Activated B cell treated with CpG ODN at 0.5 μM for 24 hours (primary cell): ENCODE measurements around the gene SRRT. TPM values are rescaled to one million over a fixed set of nuclear protein-coding genes. Genes with fewer than 3 reads are reported as not detected.

Experiments
- ATAC-seq: fragments of 200-7000 bp; cut with Tn5 transposase; one replicate; pipeline ENCODE4 v1.10.0; 2021; ENCODE audit warnings: low read depth, mild to moderate bottlenecking, moderate library complexity
- CTCF ChIA-PET: fragments of 350-600 bp; sonication (Branson Sonifier 250); formaldehyde crosslinking; loops from one replicate; lab custom pipeline; 2021; ENCODE audit warnings: antibody characterized with exemption; lab: Charles Lee
- POLR2A ChIA-PET: fragments of 350-600 bp; sonication (Branson Sonifier 250); formaldehyde crosslinking; loops from one replicate; lab custom pipeline; 2021; ENCODE audit warnings: antibody characterized with exemption; lab: Charles Lee
- DNase-seq: peaks from one replicate; pipeline ENCODE4 v3.0.0; 2022
- H3K27ac Mint-ChIP-seq: one replicate; pipeline ENCODE4 v1.8.0; 2020; ENCODE audit warnings: mixed read lengths
- H3K27me3 Mint-ChIP-seq: one replicate; pipeline ENCODE4 v1.8.0; 2021; ENCODE audit warnings: mixed read lengths
- H3K36me3 Mint-ChIP-seq: one replicate; pipeline ENCODE4 v1.8.0; 2021; ENCODE audit warnings: low read depth, mixed read lengths
- H3K4me1 Mint-ChIP-seq: one replicate; pipeline ENCODE4 v1.8.0; 2021; ENCODE audit warnings: mixed read lengths
- H3K4me3 Mint-ChIP-seq: one replicate; pipeline ENCODE4 v1.8.0; 2020; ENCODE audit warnings: mild to moderate bottlenecking, mixed read lengths
- H3K9me3 Mint-ChIP-seq: one replicate; pipeline ENCODE4 v1.8.0; 2020; ENCODE audit warnings: mixed read lengths
- intact Hi-C: fragments of 100-400 bp; cut with micrococcal nuclease; formaldehyde crosslinking; loops from one replicate; pipeline ENCODE4 v1.15.1; 2024
- total RNA-seq: library from RNA; stranded (reverse); gene quantifications from 2 replicates; pipeline ENCODE4 v1.2.3, GENCODE V29; 2022
- TF ChIP-seq, protein P1 (sequence below): fragments of 200-600 bp; IDR thresholded peaks from one replicate; pipeline ENCODE4 v1.8.0; 2022; ENCODE audit warnings: antibody characterized with exemption, mild to moderate bottlenecking

The SRRT gene
- total RNA-seq, 1 donor from 2014 or later = 244 TPM

DNA sequence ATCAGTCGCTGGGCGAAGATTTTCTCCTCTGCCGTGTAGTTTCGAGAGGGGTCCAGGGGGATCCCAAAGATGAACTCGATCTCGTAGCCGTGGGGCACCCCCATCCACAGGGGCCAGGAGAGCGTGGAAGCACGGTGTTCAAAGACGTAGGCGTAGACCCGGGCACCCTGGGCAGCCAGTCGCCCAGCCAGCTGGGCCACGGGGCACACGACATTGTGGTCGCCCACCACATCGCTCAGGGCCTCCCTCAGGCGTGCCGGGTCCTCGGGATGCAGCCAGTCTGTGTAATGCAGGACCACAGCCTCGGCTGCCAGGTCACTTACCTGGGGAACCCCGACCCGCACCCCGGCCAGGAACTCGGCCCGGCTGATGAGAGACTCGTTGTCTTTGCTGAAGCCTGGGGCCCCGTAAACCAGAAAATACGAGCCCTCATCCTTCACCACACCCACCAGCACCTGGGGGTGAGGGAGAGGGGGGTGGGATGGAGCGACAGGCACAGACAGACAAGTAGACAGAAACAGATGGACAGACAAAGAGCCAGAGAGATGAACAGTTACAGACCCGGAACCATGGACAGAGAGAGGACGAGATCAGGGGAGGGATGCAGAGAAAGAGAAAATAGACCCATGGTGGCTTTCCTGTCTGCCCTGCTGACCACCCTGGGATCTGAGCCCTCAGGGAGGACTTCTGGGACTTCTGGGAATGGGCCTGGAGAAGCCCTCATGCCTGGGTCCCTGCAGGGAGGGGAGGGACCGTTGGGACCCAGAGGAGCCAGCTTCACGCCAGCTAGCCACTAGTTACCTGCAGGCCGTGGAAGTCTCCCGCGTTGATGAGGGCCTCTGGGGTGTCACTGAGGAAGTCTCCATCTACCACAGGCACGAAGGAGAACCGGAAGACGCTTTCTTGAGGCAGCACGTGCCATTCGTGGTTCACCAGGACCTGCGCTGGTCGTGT, 17.7 kb downstream of the SRRT start:
- Mint-ChIP-seq H3K36me3 (peaks cover 10% of the 10 kb centered on the region), H3K9me3 (peaks cover 1% of the 10 kb centered on the region), H3K4me1 (peaks cover 37% of the 10 kb centered on the region), H3K27ac (no peak overlapping the region), H3K27me3 (peaks cover 32% of the 10 kb centered on the region), H3K4me3 (peak overlapping the region; percentile 52)
- POLR2A ChIA-PET = interaction anchor here (1.8 kb wide), 1 partner anchor 18 kb away, joined by 12 read pairs; the partner anchor contains the start of gene SRRT
- TF ChIP-seq, protein P1, sequence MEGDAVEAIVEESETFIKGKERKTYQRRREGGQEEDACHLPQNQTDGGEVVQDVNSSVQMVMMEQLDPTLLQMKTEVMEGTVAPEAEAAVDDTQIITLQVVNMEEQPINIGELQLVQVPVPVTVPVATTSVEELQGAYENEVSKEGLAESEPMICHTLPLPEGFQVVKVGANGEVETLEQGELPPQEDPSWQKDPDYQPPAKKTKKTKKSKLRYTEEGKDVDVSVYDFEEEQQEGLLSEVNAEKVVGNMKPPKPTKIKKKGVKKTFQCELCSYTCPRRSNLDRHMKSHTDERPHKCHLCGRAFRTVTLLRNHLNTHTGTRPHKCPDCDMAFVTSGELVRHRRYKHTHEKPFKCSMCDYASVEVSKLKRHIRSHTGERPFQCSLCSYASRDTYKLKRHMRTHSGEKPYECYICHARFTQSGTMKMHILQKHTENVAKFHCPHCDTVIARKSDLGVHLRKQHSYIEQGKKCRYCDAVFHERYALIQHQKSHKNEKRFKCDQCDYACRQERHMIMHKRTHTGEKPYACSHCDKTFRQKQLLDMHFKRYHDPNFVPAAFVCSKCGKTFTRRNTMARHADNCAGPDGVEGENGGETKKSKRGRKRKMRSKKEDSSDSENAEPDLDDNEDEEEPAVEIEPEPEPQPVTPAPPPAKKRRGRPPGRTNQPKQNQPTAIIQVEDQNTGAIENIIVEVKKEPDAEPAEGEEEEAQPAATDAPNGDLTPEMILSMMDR = no peak
- no peak for ATAC-seq
- DNase-seq = no peak
- intact Hi-C loops = no loop called here
- CTCF ChIA-PET = no interaction called here

DNA sequence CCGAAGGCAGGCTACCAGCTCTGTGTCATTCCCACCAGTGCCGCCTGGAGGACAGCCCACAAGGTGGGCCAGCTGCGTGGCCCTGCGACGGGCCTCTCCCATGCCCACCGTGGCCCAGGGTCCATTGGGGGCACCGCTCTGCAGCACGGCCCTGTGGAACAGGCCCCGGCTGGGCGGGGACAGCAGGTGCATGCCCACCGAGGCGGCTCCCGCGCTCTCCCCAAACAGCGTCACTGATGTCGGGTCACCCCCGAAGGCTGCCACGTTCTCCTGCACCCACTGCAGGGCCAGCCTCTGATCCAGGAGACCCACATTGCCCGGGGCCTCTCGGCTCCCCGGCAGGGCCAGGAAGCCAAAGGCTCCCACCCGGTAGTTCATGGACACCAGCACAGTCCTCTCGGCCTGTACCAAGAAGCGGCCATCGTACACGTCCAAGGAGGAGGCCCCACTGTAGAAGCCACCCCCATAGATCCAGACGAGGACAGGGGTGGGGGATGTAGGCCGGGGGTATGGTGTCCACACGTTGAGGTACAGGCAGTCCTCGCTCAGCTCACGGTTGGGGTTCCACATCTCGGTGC, 18.5 kb downstream of the SRRT start:
- DNase-seq (no peak), ATAC-seq (no peak)
- Mint-ChIP-seq H3K36me3 (peaks cover 2% of the 10 kb centered on the region), H3K4me1 (peaks cover 30% of the 10 kb centered on the region), H3K4me3 (peak overlapping the region; percentile 52), H3K9me3 (no peaks in the 10 kb centered on the region), H3K27me3 (peaks cover 38% of the 10 kb centered on the region), H3K27ac (no peak overlapping the region)
- intact Hi-C loops = no loop called here
- TF ChIP-seq, protein P1 = no peak
- ChIA-PET CTCF (interaction anchor here (1.0 to 2.1 kb wide), 2 partner anchors 165 to 168 kb away, joined by 3 to 13 read pairs; no protein-coding TSS in a partner anchor), POLR2A (no interaction called here)

GRCh38 chr7:100893910-100894721, 19.2 kb downstream of the SRRT start:
- no peak for ATAC-seq
- Mint-ChIP-seq H3K27ac (no peak overlapping the region), H3K4me1 (peaks cover 24% of the 10 kb centered on the region), H3K36me3 (no peaks in the 10 kb centered on the region), H3K27me3 (peaks cover 40% of the 10 kb centered on the region), H3K4me3 (no peak overlapping the region), H3K9me3 (no peaks in the 10 kb centered on the region)
- TF ChIP-seq, protein P1 = no peak
- intact Hi-C loops = loop anchor here (1.0 kb wide), 3 partner anchors 244 to 389 kb away; no protein-coding TSS in a partner anchor
- CTCF ChIA-PET = interaction anchor here (1.0 to 2.1 kb wide), 3 partner anchors 165 to 388 kb away, joined by 3 to 13 read pairs (median 6); no protein-coding TSS in a partner anchor
- no peak for DNase-seq
- POLR2A ChIA-PET = interaction anchor here (1.0 to 1.5 kb wide), 3 partner anchors 19 to 42 kb away, joined by 3 to 16 read pairs (median 3); partner anchors contain the start of genes SLC12A9 and SRRT

- CTCF ChIA-PET = interaction anchor here (0.9 to 2.1 kb wide), 4 partner anchors 164 to 387 kb away, joined by 3 to 13 read pairs (median 5); partner anchors contain the start of gene POP7
- Mint-ChIP-seq H3K27ac (no peak overlapping the region), H3K4me3 (peak overlapping the region; percentile 59)
These were observed 20.2 kb downstream of the SRRT start for GRCh38 chr7:100894860-100895700.

More at GRCh38 chr7:100894860-100895700, 20.2 kb downstream of the SRRT start:
- H3K4me1 Mint-ChIP-seq = peaks cover 21% of the 10 kb centered on the region
- POLR2A ChIA-PET = interaction anchor here (0.5 to 1.5 kb wide), 6 partner anchors 20 to 357 kb away, joined by 3 to 16 read pairs (median 3); partner anchors contain the start of genes SLC12A9 and SRRT
- intact Hi-C loops = loop anchor here (1.0 kb wide), 4 partner anchors 8 to 388 kb away; no protein-coding TSS in a partner anchor
- no peaks in the 10 kb centered on the region for H3K9me3 Mint-ChIP-seq
- DNase-seq (peak; percentile 75), ATAC-seq (peak; percentile 35)
- H3K36me3 Mint-ChIP-seq = no peaks in the 10 kb centered on the region
- H3K27me3 Mint-ChIP-seq = peaks cover 40% of the 10 kb centered on the region
- TF ChIP-seq, protein P1 = no peak
